Mononuclear cell (primary cell): ENCODE results near the gene JPT1. TPM values are rescaled to one million over a fixed set of nuclear protein-coding genes. Genes with fewer than 3 reads are reported as not detected.
"Not testable (repeated sequence)": the region's sequence is repeated elsewhere in the genome, so short reads cannot be mapped to it uniquely, and the experiment has no call there.

ENCODE experiments used
- H3K27me3 ChIP-seq: 2 replicates; pipeline ENCODE4 v1.6.0; 2011; ENCODE audit warnings: low read length, control low read depth; ENCODE audit not compliant: insufficient read depth
- H3K4me1 ChIP-seq: 2 replicates; pipeline ENCODE4 v1.5.1; 2011; ENCODE audit warnings: mild to moderate bottlenecking, low read length, control low read depth; ENCODE audit not compliant: insufficient read depth
- H3K4me3 ChIP-seq: 2 replicates; pipeline ENCODE4 v1.5.1; 2011; ENCODE audit warnings: mild to moderate bottlenecking, low read length, moderate library complexity
- H3K9me3 ChIP-seq: 2 replicates; pipeline ENCODE4 v1.5.1; 2011; ENCODE audit warnings: low read depth, mild to moderate bottlenecking, control low read depth, low read length
- total RNA-seq: library from RNA; depleted of rRNA; stranded (reverse); fragments of >200 nt; gene quantifications from one replicate; pipeline ENCODE4 v1.2.3, GENCODE V29; 2012

JPT1 gene
- total RNA-seq, 1 donor, result 33.5 TPM

- peaks cover 6% of the 10 kb centered on the region for H3K4me1 ChIP-seq
- no peaks in the 10 kb centered on the region for H3K27me3 ChIP-seq
- H3K4me3 ChIP-seq, result no peak overlapping the region
- H3K9me3 ChIP-seq, result no peaks in the 10 kb centered on the region
Observed at GRCh38 chr17:75173526-75173925, 19.2 kb upstream of the JPT1 start.

GRCh38 chr17:75168998-75169397 is 14.7 kb upstream of the JPT1 start:
- Histone ChIP-seq H3K27me3 (no peaks in the 10 kb centered on the region), H3K4me1 (peaks cover 6% of the 10 kb centered on the region), H3K9me3 (no peaks in the 10 kb centered on the region), H3K4me3 (no peak overlapping the region)

GRCh38 chr17:75164606-75165005 is 10.3 kb upstream of the JPT1 start:
- H3K9me3 ChIP-seq, H3K27me3 ChIP-seq, H3K4me1 ChIP-seq, H3K4me3 ChIP-seq: not testable (repeated sequence)

- H3K9me3 ChIP-seq, result no peaks in the 10 kb centered on the region
- no peaks in the 10 kb centered on the region for H3K27me3 ChIP-seq
- no peak overlapping the region for H3K4me3 ChIP-seq
- H3K4me1 ChIP-seq, result no peaks in the 10 kb centered on the region
Observed at GRCh38 chr17:75163074-75163473, 8.8 kb upstream of the JPT1 start.

- H3K4me1 ChIP-seq, result peaks cover 1% of the 10 kb centered on the region
- H3K27me3 ChIP-seq, result no peaks in the 10 kb centered on the region
- no peak overlapping the region for H3K4me3 ChIP-seq
- no peaks in the 10 kb centered on the region for H3K9me3 ChIP-seq
Observed at GRCh38 chr17:75160211-75160610, 5.9 kb upstream of the JPT1 start.

- Histone ChIP-seq H3K27me3 (no peaks in the 10 kb centered on the region), H3K4me3 (no peak overlapping the region), H3K9me3 (no peaks in the 10 kb centered on the region), H3K4me1 (peaks cover 8% of the 10 kb centered on the region)
Observed at GRCh38 chr17:75159196-75160031, 5.1 kb upstream of the JPT1 start.

- not testable (repeated sequence) for H3K9me3 ChIP-seq, H3K4me3 ChIP-seq, H3K4me1 ChIP-seq, H3K27me3 ChIP-seq
Observed at GRCh38 chr17:75158480-75158879, 4.2 kb upstream of the JPT1 start.

GRCh38 chr17:75155191-75155601 is 884 bp upstream of the JPT1 start:
- no peaks in the 10 kb centered on the region for H3K27me3 ChIP-seq
- H3K4me1 ChIP-seq, result peaks cover 19% of the 10 kb centered on the region
- no peak overlapping the region for H3K4me3 ChIP-seq
- H3K9me3 ChIP-seq, result no peaks in the 10 kb centered on the region

- Histone ChIP-seq H3K4me3 (peak overlapping the region; percentile 94), H3K4me1 (peaks cover 20% of the 10 kb centered on the region), H3K9me3 (no peaks in the 10 kb centered on the region), H3K27me3 (no peaks in the 10 kb centered on the region)
Observed at GRCh38 chr17:75153780-75154194, 525 bp downstream of the JPT1 start.

GRCh38 chr17:75152922-75153779 is 1.2 kb downstream of the JPT1 start:
- H3K27me3 ChIP-seq, result no peaks in the 10 kb centered on the region
- H3K9me3 ChIP-seq, result no peaks in the 10 kb centered on the region
- peak overlapping the region; percentile 94 for H3K4me3 ChIP-seq
- H3K4me1 ChIP-seq, result peaks cover 26% of the 10 kb centered on the region

GRCh38 chr17:75152523-75152921 is 1.8 kb downstream of the JPT1 start:
- Histone ChIP-seq H3K9me3 (no peaks in the 10 kb centered on the region), H3K4me3 (peak overlapping the region; percentile 94)

GRCh38 chr17:75151930-75152329 is 2.4 kb downstream of the JPT1 start:
- peaks cover 38% of the 10 kb centered on the region for H3K4me1 ChIP-seq
- no peak overlapping the region for H3K4me3 ChIP-seq
- no peaks in the 10 kb centered on the region for H3K27me3 ChIP-seq
- no peaks in the 10 kb centered on the region for H3K9me3 ChIP-seq

More at GRCh38 chr17:75152523-75152921, 1.8 kb downstream of the JPT1 start:
- no peaks in the 10 kb centered on the region for H3K27me3 ChIP-seq
- peaks cover 32% of the 10 kb centered on the region for H3K4me1 ChIP-seq

- Histone ChIP-seq H3K4me3 (no peak overlapping the region), H3K4me1 (peaks cover 37% of the 10 kb centered on the region), H3K9me3 (no peaks in the 10 kb centered on the region), H3K27me3 (no peaks in the 10 kb centered on the region)
Observed at GRCh38 chr17:75147878-75148546, 6.3 kb downstream of the JPT1 start.

GRCh38 chr17:75146592-75146991 is 7.7 kb downstream of the JPT1 start:
- Histone ChIP-seq H3K4me3 (no peak overlapping the region), H3K9me3 (no peaks in the 10 kb centered on the region), H3K27me3 (no peaks in the 10 kb centered on the region), H3K4me1 (peaks cover 30% of the 10 kb centered on the region)
